OCI-M2 (cell line): ENCODE results near the gene NUAK2.
"Not testable (repeated sequence)": the region's sequence is repeated elsewhere in the genome, so short reads cannot be mapped to it uniquely, and the experiment has no call there.

ENCODE experiments used
- DNase-seq: peaks from one replicate; lab custom pipeline; 2025; ENCODE audit not compliant: unreplicated experiment; lab: John Stamatoyannopoulos, UW

The NUAK2 gene

GRCh38 chr1:205321162-205321958 lies at the start of gene NUAK2:
Gene NUAK2, minus strand, starts transcription at chr1:205321745. Its CDS starts 117 bp downstream, at chr1:205321628.
- no peak for DNase-seq

DNA sequence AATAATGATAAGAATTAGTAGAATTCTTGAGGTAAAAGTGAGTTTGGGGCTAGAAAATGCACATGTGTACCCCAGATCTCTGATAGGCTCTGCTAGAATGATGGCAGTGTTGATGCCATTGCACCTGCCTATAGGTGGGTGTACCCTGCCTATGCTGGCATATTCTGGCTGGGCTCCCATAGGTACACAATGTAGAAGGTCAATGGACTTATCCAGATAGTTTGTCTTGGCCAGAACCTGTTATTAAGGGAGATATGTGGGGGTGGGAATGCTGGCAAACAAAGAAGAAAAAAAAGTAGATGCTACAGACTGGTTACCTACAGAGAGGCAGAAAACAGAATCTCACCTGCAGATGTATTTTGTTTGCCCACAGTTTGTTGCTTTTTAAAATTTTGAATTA lies 49.2 kb upstream of the NUAK2 start:
- DNase-seq = no peak

- no peak for DNase-seq
Observed at GRCh38 chr1:205369701-205370123, 48.2 kb upstream of the NUAK2 start.

DNA sequence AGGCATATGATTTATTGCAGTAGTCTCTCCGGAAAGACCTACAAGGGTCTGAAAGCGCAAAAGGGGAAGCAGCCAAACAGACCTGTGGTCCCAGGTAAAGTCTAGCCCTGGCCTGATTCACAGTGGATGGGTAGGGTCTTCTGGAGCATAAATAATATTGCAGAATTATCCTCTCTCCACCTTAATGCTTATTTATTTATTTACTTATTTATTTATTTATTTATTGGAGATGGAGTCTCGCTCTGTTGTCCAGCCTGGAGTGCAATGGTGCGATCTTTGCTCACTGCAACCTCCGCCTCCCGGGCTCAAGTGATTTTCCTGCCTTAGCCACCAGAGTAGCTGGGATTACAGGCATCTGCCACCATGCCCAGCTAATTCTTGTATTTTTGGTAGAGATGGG lies 46.9 kb upstream of the NUAK2 start:
- no peak for DNase-seq

GRCh38 chr1:205365945-205366463 lies 44.5 kb upstream of the NUAK2 start:
- no peak for DNase-seq

DNA sequence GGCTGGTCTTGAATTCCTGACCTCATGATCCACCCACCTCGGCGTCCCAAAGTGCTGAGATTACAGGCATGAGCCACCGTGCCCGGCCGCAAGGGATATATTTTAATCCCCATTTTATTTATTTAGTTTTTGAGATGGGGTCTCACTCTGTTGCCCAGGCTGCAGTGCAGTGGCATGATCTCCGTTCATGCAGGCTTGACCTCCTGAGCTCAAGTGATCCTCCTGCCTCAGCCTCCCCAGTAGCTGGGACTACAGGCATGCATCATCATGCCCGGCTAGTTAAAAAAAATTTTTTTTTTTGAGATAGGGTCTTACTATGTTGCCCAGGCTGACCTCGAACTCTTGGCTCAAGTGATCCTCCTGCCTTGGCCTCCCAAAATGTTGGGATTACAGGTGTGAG lies 43.5 kb upstream of the NUAK2 start:
- DNase-seq = not testable (repeated sequence)

- DNase-seq = no peak
Observed at GRCh38 chr1:205360891-205361290, 39.3 kb upstream of the NUAK2 start.

DNA sequence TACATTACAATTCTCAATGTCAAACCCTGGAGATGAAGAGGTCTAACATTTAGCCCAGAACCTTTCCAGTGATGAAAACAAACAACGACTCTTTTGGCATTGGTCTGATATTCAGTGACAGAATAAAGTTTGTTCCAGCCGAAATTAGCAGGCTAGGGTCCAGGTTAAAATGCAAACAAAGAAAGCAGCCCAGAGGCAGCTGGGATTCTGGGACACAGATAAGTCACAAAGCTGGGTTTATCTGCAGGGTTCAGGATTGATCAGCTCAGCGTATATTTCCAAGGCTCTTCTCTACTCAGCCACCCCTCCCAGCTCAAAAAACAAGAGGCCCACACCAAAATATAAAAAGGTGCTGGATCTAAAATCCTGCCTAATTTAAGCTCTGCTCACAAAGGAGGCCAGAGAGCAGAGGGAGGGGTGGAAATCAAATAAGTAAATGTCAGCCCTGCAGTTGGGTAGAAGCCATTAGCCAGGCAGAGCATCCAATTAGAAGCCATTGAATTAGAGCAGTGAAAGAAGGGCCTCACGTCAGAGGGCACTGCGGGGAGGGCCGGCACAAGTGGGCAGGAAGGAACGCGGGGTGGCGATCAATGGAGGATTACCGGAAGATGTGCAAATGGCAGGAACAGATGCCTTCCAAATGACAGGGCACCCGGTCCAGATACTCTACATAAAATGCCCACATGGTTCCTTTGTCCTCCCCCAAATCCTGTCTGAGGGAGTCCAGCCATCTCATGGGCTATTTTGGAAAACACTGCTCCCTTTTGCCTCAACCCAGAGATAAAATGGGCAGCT lies 38.4 kb upstream of the NUAK2 start:
- no peak for DNase-seq

GRCh38 chr1:205358579-205358978 lies 37.0 kb upstream of the NUAK2 start:
- DNase-seq = no peak

DNA sequence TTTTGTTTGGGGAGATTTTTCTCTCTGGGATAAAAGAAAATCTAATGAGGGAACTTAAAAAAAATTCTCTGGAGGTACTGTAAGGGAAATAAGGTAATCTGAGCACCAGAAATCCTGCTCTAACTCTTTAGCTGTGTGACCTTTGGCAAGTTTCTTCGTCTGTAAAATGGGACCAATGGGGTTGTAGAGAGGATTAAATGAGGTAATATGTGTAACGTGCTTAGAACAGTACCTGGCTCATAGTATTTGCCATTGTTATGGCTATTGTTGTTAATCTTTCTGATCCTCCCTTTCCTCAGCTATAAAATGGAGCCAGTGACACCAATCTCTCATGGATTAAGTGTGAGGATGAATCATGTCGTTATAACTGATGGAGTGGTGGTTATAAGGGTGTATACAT lies 36.0 kb upstream of the NUAK2 start:
- DNase-seq = no peak

GRCh38 chr1:205356440-205357139 lies 35.0 kb upstream of the NUAK2 start, which contains the start of gene KLHDC8A:
Gene KLHDC8A, minus strand, starts transcription at chr1:205356922. Its CDS starts 13,318 bp downstream, at chr1:205343604.
- DNase-seq = no peak

DNA sequence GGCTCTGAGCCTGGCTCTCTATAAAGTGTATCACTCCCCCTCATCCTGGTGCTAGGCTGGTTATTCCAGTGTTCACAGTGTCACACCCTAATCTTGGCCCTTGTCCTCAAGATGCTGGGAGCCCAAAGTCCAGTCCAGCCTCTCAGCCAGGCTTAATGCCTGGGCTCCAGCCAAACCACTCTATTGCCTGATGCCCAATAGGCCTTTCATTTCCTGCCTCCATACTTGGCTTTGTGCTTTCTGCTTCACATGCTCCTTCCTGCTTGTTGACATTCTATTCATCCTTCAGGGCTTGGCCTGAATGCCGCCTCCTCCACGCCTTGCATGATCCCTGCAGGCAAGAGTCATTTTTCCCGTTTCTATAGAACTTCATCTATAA lies 33.5 kb upstream of the NUAK2 start:
- no peak for DNase-seq

- no peak for DNase-seq
Observed at GRCh38 chr1:205354259-205355074, 32.9 kb upstream of the NUAK2 start.

DNA sequence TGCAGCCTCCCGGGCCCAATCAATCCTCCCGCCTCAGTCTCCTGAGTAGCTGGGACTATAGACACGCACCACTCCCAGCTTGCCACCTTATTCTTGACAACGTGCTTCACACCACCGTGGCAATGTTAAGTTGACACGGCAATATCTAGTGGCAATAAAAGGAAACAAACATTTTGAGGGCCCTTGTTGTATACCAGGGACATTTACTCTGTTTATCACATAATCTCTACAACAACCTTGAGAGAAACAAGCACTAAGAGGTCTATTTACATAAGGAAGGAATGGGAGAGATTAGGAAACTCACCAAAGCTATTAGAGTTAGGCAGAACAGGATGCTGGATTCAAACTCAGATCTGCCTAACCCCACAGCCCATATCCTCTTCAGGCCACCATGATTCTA lies 32.1 kb upstream of the NUAK2 start:
- DNase-seq = no peak

DNA sequence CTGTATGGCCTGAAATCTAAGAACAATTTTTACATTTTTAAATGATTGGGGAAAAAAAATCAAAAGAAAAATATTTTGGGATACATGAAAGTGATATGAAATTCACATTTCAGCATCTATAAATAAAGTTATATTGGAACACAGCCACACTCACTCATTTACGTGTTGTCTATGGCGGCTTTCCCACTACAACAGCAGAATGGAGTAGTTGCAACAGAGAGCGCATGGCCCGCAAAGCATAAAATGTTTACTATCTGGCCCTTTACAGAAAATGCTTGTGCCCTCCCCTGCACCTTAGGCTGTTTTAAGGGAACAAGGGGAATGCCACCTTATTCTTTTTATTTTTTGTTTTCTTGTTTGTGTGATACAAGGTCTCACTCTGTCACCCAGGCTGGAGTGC lies 31.6 kb upstream of the NUAK2 start:
- no peak for DNase-seq

GRCh38 chr1:205351984-205352713 lies 30.6 kb upstream of the NUAK2 start:
- DNase-seq = no peak

DNA sequence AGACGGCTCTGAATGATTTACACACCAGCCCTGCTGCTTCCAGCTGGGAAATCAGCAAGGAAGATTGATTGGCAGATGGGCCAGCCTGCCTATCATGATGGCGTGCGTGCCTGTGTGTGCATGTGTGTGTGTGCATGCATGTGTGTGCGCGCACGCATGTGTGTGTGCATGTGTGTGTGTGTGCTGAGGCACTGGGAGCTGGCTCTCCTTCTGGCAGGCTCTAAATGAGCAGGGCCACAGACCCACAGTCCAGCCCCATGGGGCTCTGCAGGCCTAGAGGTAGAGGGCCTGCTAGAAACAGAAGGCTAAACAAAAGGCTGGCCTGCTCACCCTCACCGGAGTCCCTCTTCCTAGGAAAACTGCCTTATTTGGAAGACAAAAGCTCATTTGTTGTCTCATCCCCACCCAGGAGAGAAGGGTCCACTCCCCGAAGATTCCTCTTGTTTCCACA lies 29.2 kb upstream of the NUAK2 start:
- no peak for DNase-seq

GRCh38 chr1:205350124-205350523 lies 28.6 kb upstream of the NUAK2 start:
- DNase-seq = no peak

DNA sequence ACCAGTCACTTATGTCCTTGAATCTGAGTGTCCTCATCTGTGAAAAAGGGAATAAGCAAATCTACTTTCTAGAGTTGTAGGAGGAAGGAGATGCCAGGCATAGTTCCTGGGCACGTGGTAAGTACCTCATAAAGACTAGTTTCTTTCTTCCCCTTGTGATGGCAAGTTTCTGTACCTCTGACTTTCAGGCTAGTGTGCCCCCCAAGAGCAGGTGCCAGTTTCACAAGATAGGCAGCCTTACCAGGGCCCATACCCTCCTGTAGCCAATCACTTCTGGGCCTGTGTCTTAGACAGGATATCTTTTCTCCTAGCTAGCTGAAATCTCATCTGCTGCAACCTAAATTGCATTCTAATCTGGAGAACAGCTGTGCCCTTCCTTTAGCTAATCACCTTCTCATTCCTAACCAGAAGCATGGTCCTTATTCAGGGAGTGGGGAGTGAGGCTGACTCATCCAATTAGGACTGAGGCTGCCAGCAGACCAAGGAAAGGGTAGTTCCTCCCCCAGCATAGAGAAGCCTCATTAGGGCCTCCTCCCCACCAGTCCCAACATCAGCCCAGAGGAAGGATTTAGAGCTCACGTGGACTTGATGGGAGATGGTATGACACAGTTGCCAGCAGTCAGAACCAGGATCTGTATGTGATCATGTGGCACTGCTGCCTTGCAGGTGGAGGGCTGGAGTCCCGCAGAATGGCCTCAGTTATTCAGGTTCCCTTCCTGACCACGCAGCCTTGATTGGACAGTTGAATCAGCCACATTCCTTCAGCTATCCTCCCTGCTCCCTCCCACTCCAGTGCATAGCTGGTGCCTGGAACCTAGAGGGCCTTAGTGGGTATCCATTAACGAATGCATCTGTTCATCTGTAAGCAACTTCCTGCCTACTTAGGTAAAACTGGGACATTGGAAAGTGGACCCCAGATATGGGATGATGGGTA lies 27.3 kb upstream of the NUAK2 start:
- DNase-seq = no peak
